Measurements from ENCODE around the gene GOLGA3.
"Not testable (repeated sequence)": the region's sequence is repeated elsewhere in the genome, so short reads cannot be mapped to it uniquely, and the experiment has no call there.

GOLGA3 gene

DNA sequence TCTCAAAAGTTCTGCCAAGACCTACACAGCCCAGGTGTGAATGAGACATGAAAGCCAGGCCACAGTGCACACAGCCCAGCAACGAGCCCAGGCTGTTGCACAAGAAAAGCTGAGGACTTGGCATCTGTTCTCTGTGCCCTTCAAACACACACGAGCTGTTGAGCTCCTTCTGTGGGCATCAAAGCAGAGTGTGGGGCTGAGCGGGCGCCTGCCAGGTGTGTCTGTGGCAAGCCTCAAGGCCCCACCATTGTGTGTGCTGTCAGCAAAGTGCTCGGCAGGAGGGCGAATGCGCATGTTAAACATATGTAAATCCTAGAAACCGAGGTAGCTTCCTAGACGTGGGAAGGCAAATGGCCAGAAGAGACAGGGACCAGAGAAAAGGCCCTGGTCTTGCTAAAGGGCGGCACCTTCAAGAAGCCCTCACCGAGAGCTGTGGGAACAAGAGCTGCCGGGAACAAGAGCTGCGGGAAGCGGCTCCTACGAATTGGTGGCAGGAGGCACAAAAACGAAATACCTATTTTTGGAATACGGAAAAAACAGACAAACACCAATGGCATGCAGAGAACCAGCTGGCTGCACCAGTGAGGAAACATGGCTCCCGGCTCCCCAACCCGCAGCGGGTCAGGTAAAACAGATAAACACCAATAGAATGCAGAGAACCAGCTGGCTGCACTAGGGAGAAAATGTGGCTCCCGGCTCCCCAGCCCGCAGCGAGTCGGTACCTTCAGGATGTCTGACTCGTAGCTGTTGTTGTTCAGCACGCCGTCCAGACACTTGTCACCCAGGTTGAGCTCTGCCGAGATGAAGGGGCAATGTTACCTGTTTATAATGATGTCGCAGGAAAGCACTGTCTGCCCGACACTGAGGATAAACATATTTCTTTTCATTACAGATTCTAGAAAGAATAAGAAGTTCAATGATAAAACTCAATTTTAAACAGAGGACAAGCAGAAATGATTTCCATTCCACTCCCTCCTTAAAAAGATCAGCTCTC is 19.0 kb upstream of the GOLGA3 start:
- DNase-seq (ENCODE audit: low read depth in 3 of 3) = no peak

DNA sequence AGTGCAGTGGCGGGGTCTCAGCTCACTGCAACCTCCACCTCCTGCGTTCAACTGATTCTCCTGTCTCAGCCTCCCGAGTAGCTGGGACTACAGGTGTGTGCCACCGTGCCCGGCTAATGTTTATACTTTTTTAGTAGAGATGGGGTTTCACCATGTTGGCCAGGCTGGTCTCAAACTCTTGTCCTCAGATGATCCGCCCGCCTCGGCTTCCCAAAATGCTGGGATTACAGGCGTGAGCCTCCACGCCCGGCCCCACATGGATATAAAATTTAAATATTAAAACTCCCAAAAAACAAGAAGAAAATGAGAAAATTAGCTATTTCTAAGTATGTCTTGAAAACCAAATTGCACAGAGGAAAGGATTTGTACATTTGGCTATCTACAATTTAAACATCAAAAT is 16.0 kb upstream of the GOLGA3 start:
- not testable (repeated sequence) for DNase-seq (ENCODE audit: low read depth in 3 of 3)

DNA sequence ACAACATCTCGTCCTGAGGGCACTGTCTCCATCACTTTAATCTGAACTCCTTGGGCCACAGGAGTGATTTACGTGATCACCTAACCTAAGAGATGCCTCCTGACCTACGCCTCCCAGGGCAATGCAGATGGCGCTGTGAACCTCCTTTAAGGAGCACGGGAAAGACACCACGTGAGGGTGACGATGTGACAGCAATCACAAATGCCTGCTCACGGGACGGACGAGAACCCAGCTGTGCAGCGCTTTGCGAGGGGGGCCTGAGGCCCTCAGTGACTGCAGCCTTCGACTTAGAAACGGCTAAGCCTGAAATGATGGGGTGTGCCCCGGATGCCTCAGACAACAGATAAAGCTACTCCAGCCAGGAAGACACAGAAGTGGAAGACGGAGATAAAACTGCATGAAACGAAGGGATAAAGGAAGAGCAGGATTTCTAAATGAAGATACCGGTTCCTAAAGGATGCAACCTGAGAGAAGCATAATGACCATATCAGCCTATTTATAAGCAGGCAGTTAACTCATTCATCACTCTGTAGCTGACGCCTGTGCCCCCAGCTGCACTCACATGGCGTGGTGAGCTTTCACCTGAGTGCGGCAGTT is 13.9 kb upstream of the GOLGA3 start:
- no peak for DNase-seq (ENCODE audit: low read depth in 3 of 3)

DNA sequence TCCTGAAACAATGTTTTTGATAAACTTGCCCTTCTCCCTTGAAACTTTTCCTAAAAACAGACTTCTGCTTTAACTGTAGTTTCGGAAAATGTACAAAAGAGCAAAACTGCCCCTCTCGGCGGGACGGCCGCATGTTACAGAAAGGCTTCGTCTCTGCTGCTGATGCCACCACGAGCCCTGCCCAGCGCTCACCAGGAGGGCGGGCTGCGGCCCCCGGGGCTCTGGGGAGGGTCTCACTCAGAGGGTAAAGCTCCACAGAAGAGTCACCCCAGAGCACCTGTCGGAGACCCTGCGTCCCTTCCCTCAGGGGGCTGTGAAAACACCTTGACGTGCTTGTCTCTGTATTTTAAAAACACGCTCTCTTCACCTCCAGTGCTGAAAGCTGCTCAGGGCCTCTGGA is 12.5 kb upstream of the GOLGA3 start:
- DNase-seq (ENCODE audit: low read depth in 3 of 3) = no peak

DNA sequence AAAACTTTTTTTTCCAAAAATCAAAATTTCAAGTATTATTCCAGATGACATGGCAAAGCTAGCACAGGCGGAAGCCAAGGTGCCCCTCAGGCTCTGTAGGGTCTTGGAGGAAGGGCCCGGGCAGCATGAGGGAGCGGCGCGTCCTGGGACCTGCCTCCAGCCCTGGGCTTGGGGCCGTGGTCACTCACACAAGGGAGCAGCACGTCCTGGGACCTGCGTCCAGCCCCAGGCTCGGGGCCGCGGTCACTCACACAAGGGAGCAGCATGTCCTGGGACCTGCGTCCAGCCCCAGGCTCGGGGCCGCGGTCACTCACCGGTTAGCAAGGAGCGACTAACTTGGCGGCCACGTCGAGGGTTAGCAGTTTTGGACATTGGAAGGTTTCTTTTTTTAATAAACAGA is 11.9 kb upstream of the GOLGA3 start:
- no peak for DNase-seq (ENCODE audit: low read depth in 3 of 3)

DNA sequence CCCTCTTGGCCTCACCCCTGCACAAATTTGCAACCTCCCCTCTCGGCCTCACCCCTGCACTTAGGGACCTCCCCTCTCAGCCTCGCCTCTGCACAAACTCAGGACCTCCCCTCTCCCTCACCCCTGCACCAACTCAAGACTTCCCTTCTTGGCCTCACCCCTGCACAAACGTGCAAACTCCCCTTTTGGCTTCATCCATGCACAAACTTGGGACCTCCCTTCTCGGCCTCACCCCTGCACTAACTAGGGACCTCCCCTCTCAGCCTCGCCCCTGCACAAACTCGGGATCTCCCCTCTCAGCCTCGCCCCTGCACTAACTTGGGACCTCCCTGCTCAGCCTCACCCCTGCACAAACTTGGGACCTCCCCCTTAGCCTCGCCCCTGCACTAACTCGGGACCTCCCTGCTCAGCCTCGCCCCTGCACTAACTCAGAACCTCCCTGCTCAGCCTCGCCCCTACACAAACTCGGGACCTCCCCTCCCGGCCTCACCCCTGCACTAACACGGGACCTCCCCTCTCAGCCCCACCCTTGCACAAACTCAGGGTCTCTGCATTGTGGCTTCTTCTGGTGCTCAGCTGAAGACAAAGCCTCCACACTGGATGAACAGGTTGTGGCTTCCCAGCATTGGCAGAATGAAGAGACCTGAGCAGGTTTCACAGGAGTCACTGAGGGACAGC is 11.0 kb upstream of the GOLGA3 start:
- DNase-seq (ENCODE audit: low read depth in 3 of 3) = no peak

DNA sequence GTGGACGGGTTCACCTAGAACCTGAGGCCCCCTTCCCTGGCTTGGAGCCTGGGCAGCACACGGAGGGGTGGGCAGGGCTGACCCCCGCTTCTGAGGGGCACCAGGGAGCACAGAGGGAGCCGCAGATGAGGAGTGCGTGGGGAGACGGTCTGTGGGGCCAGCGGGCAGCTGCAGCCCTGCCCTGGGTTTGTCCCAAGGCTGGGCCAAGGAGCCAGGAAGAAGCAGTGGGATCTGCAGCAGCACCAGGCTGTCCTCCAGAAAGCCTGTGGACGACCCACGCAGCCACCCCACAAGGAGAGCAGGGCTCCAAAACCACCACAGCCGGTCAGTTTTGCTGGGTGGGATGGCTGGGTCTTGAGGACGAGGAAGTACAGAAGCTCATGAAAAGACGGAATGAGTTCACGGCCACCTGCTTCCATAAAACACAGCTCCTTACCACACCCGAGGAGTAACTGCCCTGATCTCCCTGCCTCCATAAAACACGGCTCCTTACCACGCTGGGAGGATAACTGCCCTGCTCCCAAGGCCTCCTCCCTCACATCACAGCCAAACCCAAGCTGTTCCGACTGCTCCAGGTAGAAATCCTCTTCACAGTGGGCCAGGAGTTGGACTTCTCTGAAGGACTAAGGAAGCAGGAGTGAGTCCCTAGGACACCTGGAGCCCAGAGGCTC is 9.9 kb upstream of the GOLGA3 start:
- no peak for DNase-seq (ENCODE audit: low read depth in 3 of 3)

DNA sequence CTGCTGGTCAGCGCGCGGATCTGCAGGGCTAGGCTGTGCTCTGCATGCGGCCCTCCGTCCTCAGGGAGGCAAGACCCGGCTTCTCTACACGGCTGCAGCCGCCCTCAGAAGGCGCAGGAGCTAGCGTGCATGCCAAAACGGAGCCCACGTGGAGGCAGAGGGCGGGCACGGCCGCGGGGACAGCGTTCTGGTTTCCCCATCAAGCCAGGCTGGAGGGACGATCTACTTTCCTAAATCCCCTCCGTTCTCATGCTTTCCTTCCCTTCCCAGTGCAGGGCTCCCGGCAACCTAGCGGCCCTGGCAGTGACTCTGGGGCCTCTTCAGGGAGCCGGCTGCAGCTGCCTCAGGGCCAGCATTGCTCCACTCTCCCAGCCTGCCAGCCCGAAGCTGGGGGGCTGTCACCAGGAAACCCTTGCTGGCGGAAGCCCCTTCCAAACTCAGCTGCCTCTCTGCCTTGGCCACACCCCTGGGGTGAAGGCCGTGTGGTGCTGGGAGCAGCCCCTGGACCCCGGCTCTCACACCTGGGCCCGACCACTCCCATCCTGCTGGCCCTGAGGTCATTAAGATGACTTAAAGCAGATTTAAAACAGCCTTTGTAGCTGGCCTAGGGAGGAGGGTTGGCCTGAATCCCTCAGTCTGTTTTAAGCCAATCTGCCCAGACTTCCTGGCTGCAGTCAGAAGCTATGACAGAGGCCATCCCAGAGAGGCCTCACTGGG is 9.2 kb upstream of the GOLGA3 start:
- DNase-seq (ENCODE audit: low read depth in 3 of 3) = no peak

DNA sequence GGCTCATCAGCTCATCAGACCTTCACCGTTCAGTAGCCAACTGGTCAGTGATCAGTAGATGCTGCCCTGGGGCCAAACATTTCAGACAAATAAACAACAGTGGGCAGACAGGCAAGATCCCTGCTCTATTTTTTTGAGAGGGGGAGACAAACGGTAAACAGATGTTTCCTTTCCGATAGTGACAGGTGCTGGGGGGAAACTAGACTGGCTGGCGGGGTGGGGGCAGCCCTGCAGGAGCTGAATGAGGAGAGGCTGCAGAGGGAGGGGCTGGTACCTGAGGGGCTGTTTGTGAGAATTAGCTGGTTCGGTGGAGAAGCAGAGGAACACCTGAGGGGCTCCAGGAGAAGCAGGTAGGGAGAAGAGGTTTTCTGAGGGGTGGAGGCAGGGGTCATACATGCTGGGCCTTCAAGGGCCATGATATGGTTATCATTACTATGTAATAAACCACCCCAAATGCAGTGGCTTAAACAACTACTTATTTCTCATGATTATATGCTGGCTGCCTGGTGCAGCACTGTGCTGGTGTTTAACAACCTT is 8.2 kb upstream of the GOLGA3 start:
- DNase-seq (ENCODE audit: low read depth in 3 of 3) = no peak

DNA sequence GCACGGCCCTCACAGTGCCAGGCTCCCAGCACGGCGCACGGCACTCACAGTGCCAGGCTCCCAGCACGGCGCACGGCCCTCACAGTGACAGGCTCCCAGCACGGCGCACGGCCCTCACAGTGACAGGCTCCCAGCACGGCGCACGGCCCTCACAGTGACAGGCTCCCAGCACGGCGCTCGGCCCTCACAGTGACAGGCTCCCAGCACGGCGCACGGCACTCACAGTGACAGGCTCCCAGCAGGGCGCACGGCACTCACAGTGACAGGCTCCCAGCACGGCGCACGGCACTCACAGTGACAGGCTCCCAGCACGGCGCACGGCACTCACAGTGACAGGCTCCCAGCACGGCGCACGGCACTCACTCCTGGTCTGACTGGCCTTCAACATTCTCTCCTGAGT is 7.6 kb upstream of the GOLGA3 start:
- DNase-seq (ENCODE audit: low read depth in 3 of 3) = not testable (repeated sequence)

DNA sequence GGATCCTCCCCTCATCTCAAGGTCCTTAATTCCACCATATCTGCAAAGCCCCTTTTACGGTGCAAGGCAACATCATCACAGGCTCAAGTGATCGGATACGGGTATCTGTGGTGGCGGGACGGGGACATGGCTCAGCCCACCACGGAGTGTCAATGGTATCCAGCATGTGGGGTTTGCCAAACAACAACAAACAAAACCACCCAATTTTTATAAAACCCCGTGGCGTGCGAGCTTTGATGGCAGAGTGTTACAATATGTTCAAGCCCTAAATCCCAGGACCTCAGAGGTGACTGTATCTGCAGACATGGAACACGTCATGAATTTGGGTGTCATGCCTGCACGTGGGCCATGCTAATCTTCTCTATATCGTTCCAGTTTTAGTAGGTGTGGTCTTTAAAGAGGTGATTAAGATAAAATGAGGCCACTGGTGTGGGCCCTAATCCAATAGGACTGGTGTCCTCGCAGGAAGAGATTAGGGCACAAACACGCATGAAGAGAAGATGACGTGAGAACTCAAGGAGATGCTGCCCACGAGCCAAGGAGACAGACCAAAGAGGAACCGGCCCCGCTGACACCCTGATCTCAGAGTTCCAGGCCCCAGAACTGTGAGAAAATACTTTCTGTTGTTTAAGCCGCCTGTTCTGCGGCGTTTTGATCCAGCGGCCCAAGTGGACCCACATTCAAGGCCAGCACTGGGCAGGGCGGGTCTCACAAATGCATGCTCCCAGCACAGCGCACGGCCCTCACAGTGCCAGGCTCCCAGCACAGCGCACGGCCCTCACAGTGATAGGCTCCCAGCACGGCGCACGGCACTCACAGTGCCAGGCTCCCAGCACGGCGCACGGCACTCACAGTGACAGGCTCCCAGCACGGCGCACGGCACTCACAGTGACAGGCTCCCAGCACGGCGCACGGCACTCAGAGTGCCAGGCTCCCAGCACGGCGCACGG is 6.7 kb upstream of the GOLGA3 start:
- DNase-seq (ENCODE audit: low read depth in 3 of 3) = no peak

DNA sequence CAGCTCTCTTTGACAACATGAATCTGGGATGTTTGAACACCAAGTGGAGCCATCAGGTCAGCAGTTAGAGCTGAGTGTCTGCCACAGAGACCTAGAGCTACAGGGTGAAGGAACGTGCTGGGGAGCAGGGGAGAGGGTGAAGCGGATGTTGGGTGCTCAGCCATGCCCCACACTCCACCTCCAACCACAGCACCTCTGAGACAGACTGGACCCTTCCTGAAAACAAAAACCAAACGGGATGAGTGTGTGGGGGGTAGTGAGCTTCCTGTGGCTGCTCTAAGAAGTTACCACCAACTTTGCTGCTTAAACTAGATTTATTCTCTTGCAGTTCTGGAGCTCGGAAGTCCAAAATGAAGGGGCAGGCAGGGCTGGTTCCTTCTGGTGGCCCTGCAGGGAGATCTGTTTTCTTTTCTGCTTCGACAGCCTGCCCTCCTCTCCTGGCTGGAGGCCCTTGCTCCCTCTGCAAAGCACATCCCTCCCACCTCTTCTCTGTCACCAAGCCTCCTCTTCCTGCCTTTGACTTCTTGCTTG is 5.6 kb upstream of the GOLGA3 start:
- no peak for DNase-seq (ENCODE audit: low read depth in 3 of 3)

DNA sequence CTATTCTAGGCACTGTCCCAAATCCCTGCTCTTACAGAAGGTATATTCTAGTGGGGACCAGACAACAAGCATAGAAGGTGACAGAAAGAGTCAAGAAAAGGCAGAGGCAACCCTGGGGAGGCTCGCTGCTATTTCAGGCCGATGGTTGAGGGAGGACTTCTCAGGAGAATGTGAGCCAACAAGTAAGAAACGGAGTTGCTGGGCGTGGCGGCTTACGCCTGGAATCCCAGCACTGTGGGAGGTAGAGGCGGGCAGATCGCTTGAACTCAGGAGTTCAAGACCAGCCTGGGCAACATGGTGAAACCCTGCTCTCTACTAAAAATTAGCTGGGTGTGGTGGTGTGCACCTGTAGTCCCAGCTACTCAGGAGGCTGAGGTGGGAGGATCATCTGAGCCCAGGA is 4.7 kb upstream of the GOLGA3 start:
- no peak for DNase-seq (ENCODE audit: low read depth in 3 of 3)

DNA sequence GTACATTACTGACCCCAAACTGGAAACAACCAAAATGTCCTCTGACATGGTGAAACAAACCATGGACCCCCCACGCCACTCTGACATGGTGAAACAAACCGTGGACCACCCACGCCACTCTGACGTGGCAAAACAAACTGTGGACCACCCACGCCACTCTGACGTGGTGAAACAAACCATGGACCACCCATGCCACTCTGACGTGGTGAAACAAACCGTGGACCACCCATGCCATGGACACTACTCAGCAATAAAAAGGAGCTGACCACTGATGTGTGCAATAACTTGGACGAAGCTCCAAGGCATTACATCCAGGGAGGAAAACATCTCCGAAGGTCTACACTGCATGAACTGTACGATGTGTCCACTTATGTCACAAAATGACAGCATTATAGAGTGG is 3.1 kb upstream of the GOLGA3 start:
- DNase-seq (ENCODE audit: low read depth in 3 of 3) = no peak

DNA sequence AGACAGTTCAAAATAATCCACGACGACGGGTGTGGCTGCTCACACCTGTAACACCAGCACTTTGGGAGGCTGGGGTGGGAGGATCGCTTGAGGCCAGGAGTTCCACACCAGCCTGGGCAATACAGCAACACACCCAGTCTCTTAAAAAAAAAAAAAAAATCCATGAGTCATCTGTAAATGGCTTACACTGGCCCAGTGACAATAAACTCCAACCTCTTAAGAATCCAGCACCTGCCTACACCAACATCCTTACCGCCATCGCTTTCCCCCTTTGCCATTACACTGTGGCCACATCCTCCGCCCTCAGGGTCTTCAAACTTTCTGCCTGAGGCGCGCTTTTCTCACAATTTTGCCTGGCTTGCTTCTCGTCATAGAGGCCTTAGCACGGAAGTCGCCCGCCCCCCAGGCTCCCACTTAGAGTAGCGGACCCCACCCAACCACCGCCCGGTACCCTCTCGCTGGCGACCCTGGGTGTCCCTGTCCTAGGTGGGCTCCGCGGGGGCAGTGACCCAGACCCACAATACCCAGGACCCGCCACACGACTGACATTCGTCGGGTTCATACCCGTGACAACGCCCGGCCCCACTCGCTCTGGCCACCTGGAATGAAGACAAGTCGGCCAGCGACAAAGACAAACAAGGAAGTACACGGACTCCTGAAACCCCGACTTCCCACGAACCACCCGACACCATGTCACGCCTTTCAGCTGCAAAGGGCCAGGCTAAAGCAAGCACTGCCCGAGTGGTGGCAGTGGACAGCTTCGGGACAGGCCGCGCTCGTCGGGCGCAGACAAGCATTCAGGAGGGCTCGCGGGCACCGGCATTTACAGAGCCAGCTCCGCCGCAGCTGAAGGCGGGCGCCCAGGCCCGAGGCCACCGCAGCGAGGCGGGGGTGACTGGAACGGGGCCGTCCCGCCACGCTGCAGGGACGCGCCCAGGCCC is 636 bp downstream of the GOLGA3 start:
- no peak for DNase-seq (ENCODE audit: low read depth in 3 of 3)

DNA sequence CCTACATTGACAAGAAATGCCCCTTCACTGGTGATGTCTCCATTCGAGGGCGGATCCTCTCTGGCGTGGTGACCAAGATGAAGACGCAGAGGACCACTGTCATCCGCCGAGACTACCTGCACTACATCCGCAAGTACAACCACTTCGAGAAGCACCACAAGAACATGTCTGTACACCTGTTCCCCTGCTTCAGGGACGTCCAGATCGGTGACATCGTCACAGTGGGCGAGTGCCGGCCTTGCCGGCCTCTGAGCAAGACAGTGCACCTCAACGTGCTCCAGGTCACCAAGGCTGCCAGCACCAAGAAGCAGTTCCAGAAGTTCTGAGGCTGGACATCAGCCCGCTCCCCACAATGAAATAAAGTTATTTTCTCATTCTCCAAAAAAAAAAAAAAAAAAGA is 2.8 kb downstream of the GOLGA3 start:
- no peak for DNase-seq (ENCODE audit: low read depth in 3 of 3)

DNA sequence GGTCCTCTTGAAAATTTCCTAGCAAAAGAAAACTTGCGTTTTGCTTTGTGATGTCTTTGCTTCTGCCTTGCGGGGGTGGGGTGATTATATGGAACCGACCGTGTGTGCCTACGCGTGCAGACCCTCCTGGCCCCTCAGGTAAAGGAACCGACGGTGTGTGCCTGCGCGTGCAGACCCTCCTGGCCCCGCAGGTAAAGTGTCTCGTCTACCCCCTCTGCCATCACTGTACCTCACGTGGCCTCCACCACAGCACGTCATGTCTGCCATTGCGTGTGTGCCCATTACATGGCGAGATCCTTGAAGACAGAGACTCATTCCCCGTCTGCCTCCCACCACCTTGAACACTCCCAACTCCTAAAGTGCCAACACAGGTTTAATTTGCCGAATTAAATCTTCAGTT is 3.6 kb downstream of the GOLGA3 start:
- no peak for DNase-seq (ENCODE audit: low read depth in 3 of 3)

DNA sequence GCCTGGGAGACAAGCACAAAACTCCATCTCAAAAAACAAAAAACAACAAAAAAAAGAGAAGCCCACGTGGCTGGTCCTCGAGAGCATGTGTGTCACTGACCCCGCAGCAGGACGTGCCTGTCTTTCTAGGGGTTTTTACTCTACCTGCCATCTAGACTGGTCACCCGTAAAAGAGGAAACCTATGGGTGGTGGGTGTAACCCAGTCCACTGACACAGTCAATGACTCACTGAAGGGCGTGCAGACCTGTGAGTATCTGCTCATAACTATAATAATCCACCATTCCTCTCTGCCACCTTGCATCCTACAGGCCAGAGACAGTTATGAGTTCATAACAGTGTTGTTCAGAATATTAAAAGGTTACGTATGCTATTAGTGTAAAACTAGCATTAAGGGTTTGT is 4.6 kb downstream of the GOLGA3 start:
- DNase-seq (ENCODE audit: low read depth in 3 of 3) = no peak

DNA sequence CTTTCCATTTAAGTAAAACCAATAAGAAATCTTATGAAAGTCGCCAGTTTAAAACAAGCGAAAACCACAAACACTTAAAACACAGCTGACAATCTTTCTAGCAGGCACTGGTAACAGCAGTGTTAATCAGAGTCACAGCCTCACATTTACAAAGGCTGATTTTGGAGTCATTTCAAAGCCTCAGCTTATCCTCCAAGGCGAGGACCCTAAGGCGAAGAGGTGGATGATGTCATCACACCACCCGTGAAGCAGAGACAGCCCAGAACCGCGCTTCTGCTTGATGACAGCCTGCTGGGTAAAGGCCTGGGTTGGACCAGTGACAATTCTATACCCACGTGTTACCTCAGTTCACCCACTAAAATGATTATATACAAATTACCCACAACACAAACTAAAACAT is 10.1 kb downstream of the GOLGA3 start:
- DNase-seq (ENCODE audit: low read depth in 3 of 3) = no peak

All from stimulated activated CD4-positive, alpha-beta T cell treated with anti-CD3 and anti-CD28 coated beads, TNF-alpha, amount 100 ng/mL, for 48 hours (primary cell).